GM12865 (cell line): ENCODE results near the gene GALNT7.

Source experiments
- DNase-seq: peaks from one replicate; pipeline ENCODE4 v3.0.0; 2010; ENCODE audit warnings: low read depth
- H3K4me3 ChIP-seq: 2 replicates; pipeline ENCODE4 v1.5.1; 2011; ENCODE audit warnings: mild to moderate bottlenecking, low read depth, low read length, control low read depth
- TF ChIP-seq, protein P1 (sequence below): IDR thresholded peaks from 2 replicates; pipeline ENCODE4 v1.5.1; 2011; ENCODE audit warnings: low read length, control low read depth, low read depth, inconsistent platforms; ENCODE audit not compliant: insufficient read depth; ENCODE audit errors: missing control alignments

Gene GALNT7

DNA sequence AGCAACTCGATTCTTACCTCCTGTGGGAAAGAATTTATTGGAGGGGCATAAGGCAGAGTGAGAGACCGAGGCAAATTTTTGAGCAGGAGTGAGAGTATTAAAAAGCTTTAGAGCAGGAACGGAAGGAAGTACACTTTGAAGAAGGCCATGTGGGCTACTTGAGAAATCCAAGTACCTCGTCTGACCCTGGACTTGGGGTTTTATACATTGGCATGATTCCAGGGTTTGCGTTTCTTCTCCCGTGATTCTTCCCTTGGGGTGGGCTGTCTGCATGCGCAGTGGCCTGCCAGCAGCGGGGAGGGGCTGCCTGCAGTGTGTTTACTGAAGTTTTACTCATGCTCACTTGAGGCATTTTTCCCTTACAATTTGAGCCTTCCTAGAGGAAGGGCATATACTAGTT lies 3.4 kb downstream of the GALNT7 start:
- DNase-seq: no peak
- no peak overlapping the region for H3K4me3 ChIP-seq
- TF ChIP-seq, protein P1, sequence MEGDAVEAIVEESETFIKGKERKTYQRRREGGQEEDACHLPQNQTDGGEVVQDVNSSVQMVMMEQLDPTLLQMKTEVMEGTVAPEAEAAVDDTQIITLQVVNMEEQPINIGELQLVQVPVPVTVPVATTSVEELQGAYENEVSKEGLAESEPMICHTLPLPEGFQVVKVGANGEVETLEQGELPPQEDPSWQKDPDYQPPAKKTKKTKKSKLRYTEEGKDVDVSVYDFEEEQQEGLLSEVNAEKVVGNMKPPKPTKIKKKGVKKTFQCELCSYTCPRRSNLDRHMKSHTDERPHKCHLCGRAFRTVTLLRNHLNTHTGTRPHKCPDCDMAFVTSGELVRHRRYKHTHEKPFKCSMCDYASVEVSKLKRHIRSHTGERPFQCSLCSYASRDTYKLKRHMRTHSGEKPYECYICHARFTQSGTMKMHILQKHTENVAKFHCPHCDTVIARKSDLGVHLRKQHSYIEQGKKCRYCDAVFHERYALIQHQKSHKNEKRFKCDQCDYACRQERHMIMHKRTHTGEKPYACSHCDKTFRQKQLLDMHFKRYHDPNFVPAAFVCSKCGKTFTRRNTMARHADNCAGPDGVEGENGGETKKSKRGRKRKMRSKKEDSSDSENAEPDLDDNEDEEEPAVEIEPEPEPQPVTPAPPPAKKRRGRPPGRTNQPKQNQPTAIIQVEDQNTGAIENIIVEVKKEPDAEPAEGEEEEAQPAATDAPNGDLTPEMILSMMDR: no peak

DNA sequence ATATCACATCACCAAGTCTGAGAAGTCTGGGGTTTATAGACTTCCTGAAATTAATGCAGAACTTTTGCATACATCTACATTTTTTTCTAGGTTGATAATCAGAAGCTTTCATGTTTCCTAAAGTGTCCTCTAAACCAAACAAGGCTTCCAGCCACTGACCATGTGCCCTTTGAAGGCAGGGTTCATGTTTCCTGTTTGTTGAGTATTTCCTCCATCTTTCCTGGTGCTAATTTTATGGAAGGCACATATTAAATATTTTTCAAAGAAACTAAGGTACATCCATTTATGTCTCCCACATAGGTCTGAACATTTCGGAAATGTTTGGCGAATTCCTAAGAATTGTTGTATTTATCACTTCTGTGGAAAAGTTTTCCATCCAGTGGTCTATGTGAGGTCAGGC lies 5.6 kb downstream of the GALNT7 start:
- TF ChIP-seq, protein P1: no peak
- H3K4me3 ChIP-seq: no peak overlapping the region
- no peak for DNase-seq

DNA sequence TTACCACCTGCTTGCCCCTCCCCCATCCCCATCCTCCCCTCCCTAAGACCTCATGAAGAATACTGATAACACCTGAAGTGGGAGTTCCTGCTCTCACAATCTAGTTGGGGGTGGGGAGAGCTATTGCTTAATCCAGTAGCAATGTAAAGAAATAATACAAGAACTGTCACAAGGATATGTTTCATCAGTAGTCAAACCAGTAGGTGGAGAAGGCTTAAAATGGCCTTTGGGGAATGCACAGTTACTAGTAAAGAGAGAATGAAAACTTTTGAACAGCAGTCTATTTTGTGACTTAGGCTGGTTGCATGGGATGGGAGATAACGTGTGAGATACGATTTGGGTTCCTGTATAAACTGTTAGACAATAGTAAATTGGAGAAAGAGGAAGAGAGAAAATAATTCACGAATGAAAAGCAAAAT lies 6.0 kb downstream of the GALNT7 start:
- no peak overlapping the region for H3K4me3 ChIP-seq
- TF ChIP-seq, protein P1: no peak
- no peak for DNase-seq

DNA sequence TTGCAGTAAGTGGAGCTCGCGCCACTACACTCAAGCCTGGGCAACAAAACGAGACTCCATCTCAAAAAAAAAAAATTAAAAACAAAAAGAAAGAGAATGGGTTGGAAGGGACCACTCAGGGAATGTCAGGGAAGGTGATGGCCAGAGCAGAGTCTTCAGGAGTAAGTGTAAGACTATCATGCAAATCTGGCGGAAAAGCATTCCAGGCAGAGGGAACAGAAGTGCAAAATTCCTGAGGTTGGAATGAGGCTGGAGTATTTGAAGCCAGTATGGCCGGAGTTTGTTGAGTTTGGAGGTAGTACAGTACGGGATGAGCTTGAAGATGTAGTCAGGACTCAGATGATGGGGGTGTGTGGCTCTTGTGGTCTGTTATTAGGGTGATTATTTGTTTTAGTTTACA lies 7.4 kb downstream of the GALNT7 start:
- H3K4me3 ChIP-seq: no peak overlapping the region
- TF ChIP-seq, protein P1: no peak
- DNase-seq: no peak

DNA sequence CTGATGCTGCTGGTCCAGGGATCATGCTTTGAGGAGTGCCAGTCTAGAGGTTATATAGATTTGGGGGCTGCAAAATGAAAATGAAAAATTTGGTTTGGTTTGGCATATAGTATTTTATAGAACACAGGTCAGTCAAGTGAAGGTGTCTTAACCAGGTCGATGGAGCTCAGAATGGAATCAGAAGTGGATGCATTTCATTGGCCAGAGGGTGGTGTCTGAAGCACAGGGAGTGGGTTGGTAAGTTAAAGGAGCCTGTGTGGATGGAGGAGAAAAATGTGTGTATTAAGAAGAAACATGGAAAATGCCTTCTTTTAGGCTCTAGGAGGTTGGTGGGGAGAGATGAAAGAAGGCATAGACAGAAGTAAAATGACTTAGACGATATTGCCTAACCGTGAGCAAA lies 8.6 kb downstream of the GALNT7 start:
- no peak overlapping the region for H3K4me3 ChIP-seq
- TF ChIP-seq, protein P1: no peak
- no peak for DNase-seq

DNA sequence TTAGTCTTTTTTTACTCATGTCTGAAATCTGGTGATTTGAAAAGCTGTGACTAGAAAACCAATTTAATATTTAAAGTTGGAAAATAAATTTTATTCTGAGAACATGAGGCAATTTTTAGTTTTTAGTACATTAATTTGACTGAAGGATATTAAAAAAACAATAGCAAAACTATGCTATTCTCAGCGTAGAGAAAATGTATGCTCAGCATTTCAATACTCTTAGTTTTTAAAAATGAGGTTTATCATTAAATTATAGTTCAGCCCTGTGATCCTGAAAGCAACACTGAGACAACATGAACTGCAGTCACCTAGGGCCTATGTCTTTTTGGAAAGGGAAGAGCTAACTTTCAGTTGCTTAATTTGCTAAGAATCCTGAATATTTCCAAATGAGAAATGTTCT lies 9.5 kb downstream of the GALNT7 start:
- no peak overlapping the region for H3K4me3 ChIP-seq
- no peak for DNase-seq
- TF ChIP-seq, protein P1: no peak

DNA sequence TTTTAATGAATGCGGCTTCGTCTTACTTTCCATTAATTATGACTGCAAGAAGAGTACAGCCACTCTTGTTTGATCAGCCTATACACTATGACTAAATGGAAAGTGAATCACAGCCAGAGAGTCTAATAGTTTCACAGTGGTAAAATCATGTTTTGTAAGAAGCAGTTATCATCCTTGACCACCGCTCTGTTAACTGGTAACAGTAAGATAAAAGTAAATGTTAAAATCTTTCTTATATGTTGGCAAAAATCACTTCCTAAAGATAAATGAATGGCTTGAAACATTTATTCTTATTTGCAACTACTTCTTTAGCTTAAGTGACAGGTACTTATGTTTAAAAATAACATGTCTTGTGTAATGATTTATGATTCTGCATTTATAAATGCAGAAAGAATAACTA lies 13.2 kb downstream of the GALNT7 start:
- TF ChIP-seq, protein P1: no peak
- H3K4me3 ChIP-seq: no peak overlapping the region
- no peak for DNase-seq
